Activated T-cell treated with anti-CD3 and anti-CD28 coated beads, Interleukin-2, amount 50 U/mL, for 72 hours (primary cell): ENCODE results near the gene CDT1. TPM values are rescaled to one million over a fixed set of nuclear protein-coding genes. Genes with fewer than 3 reads are reported as not detected.
"Not testable (repeated sequence)": the region's sequence is repeated elsewhere in the genome, so short reads cannot be mapped to it uniquely, and the experiment has no call there.

Experiments
- ATAC-seq, 2 donors: fragments of 150-1000 bp; cut with Tn5 transposase; replicated peaks in 1 of 2; 2 replicates each; pipeline ENCODE4 v1.10.0; 2021; ENCODE audit warnings: moderate library complexity in 2 of 2, mild to moderate bottlenecking in 1 of 2
- DNase-seq, 2 donors: peaks; one replicate each; pipeline ENCODE4 v3.0.0; 2021 to 2022; ENCODE audit warnings: mixed read lengths in 1 of 2
- H3K27ac Mint-ChIP-seq: one replicate; pipeline ENCODE4 v1.8.0; 2022; ENCODE audit warnings: mild to moderate bottlenecking, moderate library complexity, mixed read lengths
- H3K27me3 Mint-ChIP-seq: one replicate; pipeline ENCODE4 v1.8.0; 2022; ENCODE audit warnings: low read depth, mixed read lengths
- H3K36me3 Mint-ChIP-seq, 2 donors: one replicate each; pipeline ENCODE4 v1.8.0; 2022; ENCODE audit warnings: mixed read lengths in 2 of 2, mild to moderate bottlenecking in 1 of 2; ENCODE audit not compliant: insufficient read depth in 2 of 2
- H3K4me1 Mint-ChIP-seq: one replicate; pipeline ENCODE4 v1.8.0; 2022; ENCODE audit warnings: low read depth, mixed read lengths
- H3K4me3 Mint-ChIP-seq, 2 donors: one replicate each; pipeline ENCODE4 v1.8.0; 2022; ENCODE audit warnings: mild to moderate bottlenecking in 2 of 2, mixed read lengths in 2 of 2, moderate library complexity in 2 of 2
- H3K9me3 Mint-ChIP-seq, 2 donors: one replicate each; pipeline ENCODE4 v1.8.0; 2022; ENCODE audit warnings: mixed read lengths in 2 of 2
- total RNA-seq, 2 donors: library from RNA; stranded (reverse); gene quantifications; one replicate each; pipeline ENCODE4 v1.2.3, GENCODE V29; 2022

CDT1 gene
- total RNA-seq, 2 donors from 2014 or later: 167 to 172 TPM

- no peak for DNase-seq
- Mint-ChIP-seq H3K27ac (no peak overlapping the region), H3K4me1 (peaks cover 14% of the 10 kb centered on the region), H3K36me3 (no peaks in the 10 kb centered on the region), H3K27me3 (no peaks in the 10 kb centered on the region), H3K9me3 (no peaks in the 10 kb centered on the region), H3K4me3 (no peak overlapping the region)
- ATAC-seq: no peak
Measured at GRCh38 chr16:88815227-88815626, 11.6 kb downstream of the CDT1 start.

GRCh38 chr16:88815901-88816589 is 12.5 kb downstream of the CDT1 start:
- peak; percentile 11 to 18 for ATAC-seq
- peak; percentile 72 to 73 for DNase-seq
- Mint-ChIP-seq H3K4me1 (peaks cover 6% of the 10 kb centered on the region), H3K27ac (no peak overlapping the region), H3K27me3 (no peaks in the 10 kb centered on the region), H3K36me3 (no peaks in the 10 kb centered on the region), H3K9me3 (no peaks in the 10 kb centered on the region), H3K4me3 (no peak overlapping the region)

GRCh38 chr16:88816736-88817535 is 13.3 kb downstream of the CDT1 start:
- no peaks in the 10 kb centered on the region for H3K27me3 Mint-ChIP-seq
- H3K36me3 Mint-ChIP-seq: no peaks in the 10 kb centered on the region
- no peak overlapping the region for H3K27ac Mint-ChIP-seq
- H3K4me3 Mint-ChIP-seq: no peak overlapping the region
- ATAC-seq (no peak), DNase-seq (no peak)
- H3K4me1 Mint-ChIP-seq: peaks cover 6% of the 10 kb centered on the region
- no peaks in the 10 kb centered on the region for H3K9me3 Mint-ChIP-seq

- no peak overlapping the region for H3K27ac Mint-ChIP-seq
- H3K4me1 Mint-ChIP-seq: peaks cover under 1% of the 10 kb centered on the region
- H3K9me3 Mint-ChIP-seq: no peaks in the 10 kb centered on the region
- no peaks in the 10 kb centered on the region for H3K36me3 Mint-ChIP-seq
- no peak overlapping the region for H3K4me3 Mint-ChIP-seq
- no peak for ATAC-seq
- no peaks in the 10 kb centered on the region for H3K27me3 Mint-ChIP-seq
- DNase-seq: no peak
Measured at GRCh38 chr16:88817785-88818574, 14.4 kb downstream of the CDT1 start.

GRCh38 chr16:88818575-88818874 is 14.9 kb downstream of the CDT1 start:
- Mint-ChIP-seq H3K27ac (no peak overlapping the region), H3K27me3 (no peaks in the 10 kb centered on the region), H3K9me3 (no peaks in the 10 kb centered on the region), H3K4me1 (no peaks in the 10 kb centered on the region), H3K36me3 (no peaks in the 10 kb centered on the region), H3K4me3 (no peak overlapping the region)
- DNase-seq: no peak
- ATAC-seq: no peak

DNA sequence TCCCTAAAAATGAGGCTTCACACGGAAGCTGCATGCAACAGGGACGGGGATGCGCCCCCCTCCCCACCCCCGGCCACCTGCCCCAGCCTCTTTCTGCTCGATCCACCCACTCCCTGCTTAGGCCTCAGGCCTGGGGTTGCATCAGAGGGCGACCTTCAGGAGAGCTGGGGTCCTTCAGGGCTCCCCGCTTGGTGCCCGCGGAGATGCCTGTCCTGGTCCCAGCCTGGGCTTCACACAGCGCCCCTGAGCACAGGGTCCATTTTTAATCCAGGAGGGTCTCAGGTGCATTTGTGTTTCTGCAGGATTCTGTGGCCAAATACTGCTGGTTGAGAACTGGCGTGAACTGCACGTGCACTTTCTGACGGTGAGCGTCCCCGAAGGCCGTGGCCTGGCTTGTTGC is 15.5 kb downstream of the CDT1 start:
- Mint-ChIP-seq H3K36me3 (no peaks in the 10 kb centered on the region), H3K27ac (peak overlapping the region; percentile 68), H3K27me3 (no peaks in the 10 kb centered on the region), H3K9me3 (no peaks in the 10 kb centered on the region), H3K4me3 (no peak overlapping the region), H3K4me1 (no peaks in the 10 kb centered on the region)
- ATAC-seq (no peak), DNase-seq (no peak)

- no peak for DNase-seq
- no peak for ATAC-seq
- no peaks in the 10 kb centered on the region for H3K4me1 Mint-ChIP-seq
- H3K36me3 Mint-ChIP-seq: no peaks in the 10 kb centered on the region
- no peak overlapping the region for H3K27ac Mint-ChIP-seq
- H3K9me3 Mint-ChIP-seq: no peaks in the 10 kb centered on the region
- no peaks in the 10 kb centered on the region for H3K27me3 Mint-ChIP-seq
- no peak overlapping the region for H3K4me3 Mint-ChIP-seq
Measured at GRCh38 chr16:88820385-88821025, 16.9 kb downstream of the CDT1 start.

- DNase-seq: no peak
- Mint-ChIP-seq H3K36me3 (no peaks in the 10 kb centered on the region), H3K27me3 (no peaks in the 10 kb centered on the region), H3K4me1 (no peaks in the 10 kb centered on the region), H3K9me3 (no peaks in the 10 kb centered on the region), H3K27ac (no peak overlapping the region), H3K4me3 (no peak overlapping the region)
- no peak for ATAC-seq
Measured at GRCh38 chr16:88821168-88821850, 17.7 kb downstream of the CDT1 start.

- DNase-seq (no peak), ATAC-seq (no peak)
- no peaks in the 10 kb centered on the region for H3K27me3 Mint-ChIP-seq
- H3K4me3 Mint-ChIP-seq: no peak overlapping the region
- H3K36me3 Mint-ChIP-seq: no peaks in the 10 kb centered on the region
- no peak overlapping the region for H3K27ac Mint-ChIP-seq
- H3K4me1 Mint-ChIP-seq: no peaks in the 10 kb centered on the region
- H3K9me3 Mint-ChIP-seq: no peaks in the 10 kb centered on the region
Measured at GRCh38 chr16:88822281-88823040, 18.9 kb downstream of the CDT1 start.

- ATAC-seq, H3K4me3 Mint-ChIP-seq, H3K27me3 Mint-ChIP-seq, DNase-seq, H3K9me3 Mint-ChIP-seq, H3K36me3 Mint-ChIP-seq, H3K27ac Mint-ChIP-seq, H3K4me1 Mint-ChIP-seq: not testable (repeated sequence)
Measured at GRCh38 chr16:88823646-88824045, 20.1 kb downstream of the CDT1 start.

- ATAC-seq (no peak), DNase-seq (no peak)
- H3K4me1 Mint-ChIP-seq: no peaks in the 10 kb centered on the region
- H3K4me3 Mint-ChIP-seq: no peak overlapping the region
- no peaks in the 10 kb centered on the region for H3K27me3 Mint-ChIP-seq
- H3K27ac Mint-ChIP-seq: no peak overlapping the region
- H3K9me3 Mint-ChIP-seq: no peaks in the 10 kb centered on the region
- H3K36me3 Mint-ChIP-seq: no peaks in the 10 kb centered on the region
Measured at GRCh38 chr16:88824256-88825077, 20.9 kb downstream of the CDT1 start.
